Liver (tissue), 9 donors: ENCODE data around the gene FEZ2. TPM values are rescaled to one million over a fixed set of nuclear protein-coding genes. Genes with fewer than 3 reads are reported as not detected.

ENCODE experiments used
- DNase-seq: peaks from one replicate; pipeline ENCODE4 v3.0.0-alpha.2; 2017; ENCODE audit warnings: low spot score
- H3K27ac ChIP-seq, 2 donors: one replicate each; pipeline ENCODE4 v1.7.0; 2013; ENCODE audit warnings: inconsistent platforms in 2 of 2, low read length in 2 of 2, control low read depth in 1 of 2, low read depth in 1 of 2, mild to moderate bottlenecking in 1 of 2
- H3K27me3 ChIP-seq, 4 donors: one replicate each; pipeline versions ENCODE4 v1.6.1 to v1.7.0; 2013; ENCODE audit warnings: low read length in 3 of 4, inconsistent platforms in 1 of 4, mild to moderate bottlenecking in 1 of 4, moderate library complexity in 1 of 4; ENCODE audit not compliant: control insufficient read depth in 4 of 4, insufficient read depth in 4 of 4
- H3K36me3 ChIP-seq, 4 donors: one replicate each; pipeline versions ENCODE4 v1.6.1 to v1.7.0; 2013; ENCODE audit warnings: low read length in 3 of 4, mild to moderate bottlenecking in 3 of 4, low read depth in 1 of 4, moderate library complexity in 1 of 4; ENCODE audit not compliant: control insufficient read depth in 4 of 4, insufficient read depth in 3 of 4
- H3K4me1 ChIP-seq, 4 donors: one replicate each; pipeline versions ENCODE4 v1.6.1 to v1.7.0; 2013; ENCODE audit warnings: low read length in 3 of 4, mild to moderate bottlenecking in 3 of 4, moderate library complexity in 1 of 4; ENCODE audit not compliant: control insufficient read depth in 4 of 4, insufficient read depth in 4 of 4
- H3K4me3 ChIP-seq, 3 donors: one replicate each; pipeline versions ENCODE4 v1.6.1 to v1.7.0; 2013; ENCODE audit warnings: low read length in 3 of 3, control low read depth in 1 of 3, low read depth in 1 of 3, mild to moderate bottlenecking in 1 of 3
- H3K9ac ChIP-seq, 2 donors: one replicate each; pipeline ENCODE4 v1.7.0; 2013; ENCODE audit warnings: low read length in 2 of 2, mild to moderate bottlenecking in 2 of 2, moderate library complexity in 2 of 2, control low read depth in 1 of 2, low read depth in 1 of 2
- H3K9me3 ChIP-seq, 4 donors: one replicate each; pipeline versions ENCODE4 v1.6.1 to v1.7.0; 2013; ENCODE audit warnings: low read length in 3 of 4; ENCODE audit not compliant: control insufficient read depth in 4 of 4
- ATF3 ChIP-seq: IDR thresholded peaks from 2 replicates; pipeline ENCODE4 v1.6.1; 2016; ENCODE audit warnings: antibody characterized with exemption
- CTCF ChIP-seq: fragments of 150-350 bp; IDR thresholded peaks from 2 replicates; pipeline ENCODE4 v1.5.1; 2017; ENCODE audit warnings: improper control_type of control experiment, low read depth, low read length; ENCODE audit not compliant: missing input control
- EGR1 ChIP-seq, 2 donors: IDR thresholded peaks; 2 replicates each; pipeline ENCODE4 v1.6.1; 2016 to 2018; ENCODE audit warnings: antibody characterized with exemption in 2 of 2, low read depth in 2 of 2
- FOXA1 ChIP-seq: IDR thresholded peaks from 2 replicates; pipeline ENCODE4 v1.6.1; 2016; ENCODE audit warnings: antibody characterized with exemption
- HNF4A ChIP-seq, 2 donors: conservative IDR thresholded peaks; 2 replicates each; pipeline ENCODE4 v1.6.1; 2016; ENCODE audit warnings: antibody characterized with exemption in 2 of 2, mild to moderate bottlenecking in 2 of 2
- HNF4G ChIP-seq: IDR thresholded peaks from 2 replicates; pipeline ENCODE4 v1.6.1; 2016; ENCODE audit warnings: antibody characterized with exemption
- JUND ChIP-seq, 2 donors: IDR thresholded peaks; 2 replicates each; pipeline ENCODE4 v1.6.1; 2016; ENCODE audit warnings: antibody characterized with exemption in 2 of 2
- MAX ChIP-seq: IDR thresholded peaks from 2 replicates; pipeline ENCODE4 v1.6.1; 2016; ENCODE audit warnings: antibody characterized with exemption
- NR2F2 ChIP-seq: IDR thresholded peaks from 2 replicates; pipeline ENCODE4 v1.6.1; 2016; ENCODE audit warnings: antibody characterized with exemption
- RAD21 ChIP-seq, 2 donors: IDR thresholded peaks; 2 replicates each; pipeline ENCODE4 v1.6.1; 2016; ENCODE audit warnings: antibody characterized with exemption in 2 of 2, mild to moderate bottlenecking in 2 of 2
- REST ChIP-seq: IDR thresholded peaks from 2 replicates; pipeline ENCODE4 v1.6.1; 2016; ENCODE audit warnings: antibody characterized with exemption, mild to moderate bottlenecking
- RXRA ChIP-seq, 2 donors: IDR thresholded peaks; 2 replicates each; pipeline ENCODE4 v1.6.1; 2017 to 2018; ENCODE audit warnings: antibody characterized with exemption in 2 of 2, mild to moderate bottlenecking in 1 of 2
- SP1 ChIP-seq: IDR thresholded peaks from 2 replicates; pipeline ENCODE4 v1.6.1; 2018; ENCODE audit warnings: antibody characterized with exemption, mild to moderate bottlenecking
- TAF1 ChIP-seq: conservative IDR thresholded peaks from 2 replicates; pipeline ENCODE4 v1.6.1; 2016; ENCODE audit warnings: antibody characterized with exemption, mild to moderate bottlenecking
- YY1 ChIP-seq: IDR thresholded peaks from 2 replicates; pipeline ENCODE4 v1.6.1; 2016; ENCODE audit warnings: antibody characterized with exemption, mild to moderate bottlenecking
- ZBTB33 ChIP-seq: IDR thresholded peaks from 2 replicates; pipeline ENCODE4 v1.6.1; 2016; ENCODE audit warnings: antibody characterized with exemption
- WGBS: extraction: QIAGEN DNeasy Blood & Tissue Kit; methylation state at CpG from one replicate; pipeline ENCODE4 v1.1.7; 2013; 5-methylcytosine and 5-hydroxymethylcytosine counted together
- polyA plus RNA-seq, 2 donors: library from polyadenylated mRNA; stranded (reverse) in 1 of 2; unstranded in 1 of 2; fragments of 200-250 nt in 1 of 2; fragments of >200 nt in 1 of 2; fragmentation: Nextera tagmentation in 1 of 2; extraction: Ambion mirVana in 1 of 2; gene quantifications; one replicate each; pipeline versions ENCODE4 v1.2.1 to v1.2.3, GENCODE V29; 2013 to 2015
- total RNA-seq, 2 donors: library from RNA; depleted of rRNA; stranded (reverse); fragments of >200 nt; gene quantifications; one replicate each; pipeline ENCODE4 v1.2.3, GENCODE V29; 2014
- donor health status: healthy.
- donor health status: healthy.
- donor health status: healthy.
- donor health status: healthy.
- donor health status: healthy.

Gene FEZ2
- total and polyA plus RNA-seq, 4 donors = 11.9 to 16.1 (median 14.1) TPM

GRCh38 chr2:36555789-36556188, 42.2 kb downstream of the FEZ2 start:
- Histone ChIP-seq H3K27ac (no peak overlapping the region), H3K9ac (no peak overlapping the region), H3K4me1 (no peaks in the 10 kb centered on the region), H3K4me3 (no peak overlapping the region), H3K9me3 (no peaks in the 10 kb centered on the region), H3K36me3 (peaks cover 1 to 19% (median 13%) of the 10 kb centered on the region in 4 donors), H3K27me3 (no peaks in the 10 kb centered on the region)
- no peak for DNase-seq
- TF ChIP-seq ATF3 = no peak
- no peak for TF ChIP-seq CTCF
- TF ChIP-seq HNF4A (conservative IDR thresholded peaks at IDR 0.05) = no peak
- WGBS = 92% methylated on average over 3 of the region's 3 CpGs

GRCh38 chr2:36554531-36554930, 43.4 kb downstream of the FEZ2 start:
- Histone ChIP-seq H3K9ac (no peak overlapping the region), H3K9me3 (no peaks in the 10 kb centered on the region), H3K4me1 (no peaks in the 10 kb centered on the region), H3K36me3 (peaks cover 3 to 23% (median 13%) of the 10 kb centered on the region in 4 donors), H3K27ac (no peak overlapping the region), H3K27me3 (no peaks in the 10 kb centered on the region), H3K4me3 (no peak overlapping the region)
- WGBS = 95% methylated on average over 1 of the region's 1 CpG
- TF ChIP-seq MAX = no peak
- no peak for TF ChIP-seq ATF3
- no peak for TF ChIP-seq NR2F2
- no peak for TF ChIP-seq HNF4A (conservative IDR thresholded peaks at IDR 0.05)
- no peak for TF ChIP-seq CTCF
- no peak for TF ChIP-seq JUND (IDR thresholded peaks at IDR 0.05)
- no peak for TF ChIP-seq HNF4G
- TF ChIP-seq FOXA1 = no peak
- no peak for TF ChIP-seq SP1
- TF ChIP-seq RXRA (IDR thresholded peaks at IDR 0.05) = no peak
- no peak for TF ChIP-seq RAD21 (IDR thresholded peaks at IDR 0.05)
- no peak for TF ChIP-seq EGR1 (IDR thresholded peaks at IDR 0.05; ENCODE audit: low read depth in 2 of 2)
- TF ChIP-seq TAF1 = no peak
- no peak for TF ChIP-seq REST
- no peak for TF ChIP-seq YY1
- TF ChIP-seq ZBTB33 = no peak
- no peak for DNase-seq
